Pancreas (tissue), 10 donors: Measurements from ENCODE around the gene CDHR2. TPM values are rescaled to one million over a fixed set of nuclear protein-coding genes. Genes with fewer than 3 reads are reported as not detected.

Experiments used
- ATAC-seq, 4 donors: fragments of 200-7000 bp; cut with Tn5 transposase; one replicate each; pipeline versions ENCODE4 v1.8.0 to v1.9.1; 2020; ENCODE audit warnings: mild to moderate bottlenecking in 4 of 4, moderate library complexity in 4 of 4
- DNase-seq, 6 donors: peaks; one replicate each; pipeline ENCODE4 v3.0.0-alpha.2; 2020
- FAIRE-seq: peaks from 2 replicates; lab custom pipeline; 2012; peaks lifted over from hg19 to GRCh38; lab: Jason Lieb, UNC
- H3K27ac ChIP-seq, 4 donors: fragments of 200-600 bp; sonication (generic); 1 replicate in 3 of 4; 2 replicates in 1 of 4; pipeline versions ENCODE4 v1.5.0 to v1.8.0; 2020
- H3K27me3 ChIP-seq, 4 donors: fragments of 200-600 bp; one replicate each; pipeline ENCODE4 v1.8.0; 2021
- H3K36me3 ChIP-seq, 3 donors: fragments of 200-600 bp; sonication (generic) in 1 of 3; one replicate each; pipeline versions ENCODE4 v1.5.0 to v1.8.0; 2020 to 2021
- H3K4me1 ChIP-seq, 3 donors: fragments of 200-600 bp; one replicate each; pipeline ENCODE4 v1.8.0; 2021
- H3K4me3 ChIP-seq, 4 donors: fragments of 200-600 bp; sonication (generic) in 2 of 4; one replicate each; pipeline versions ENCODE4 v1.5.0 to v1.8.0; 2020 to 2021
- H3K9me3 ChIP-seq, 4 donors: fragments of 200-600 bp; one replicate each; pipeline ENCODE4 v1.8.0; 2021
- WGBS, 2 donors: extraction: QIAGEN DNeasy Blood & Tissue Kit; methylation state at CpG; one replicate each; pipeline ENCODE4 v1.1.7; 2013; 5-methylcytosine and 5-hydroxymethylcytosine counted together
- intact Hi-C, 3 donors: fragments of 100-400 bp; cut with DNase I; formaldehyde crosslinking; loops; one replicate each; pipeline versions ENCODE4 v1.11.1 to v1.14.2; 2022
- polyA plus RNA-seq, 2 donors: library from polyadenylated mRNA; stranded (reverse); fragments of 200-250 nt; gene quantifications; one replicate each; pipeline ENCODE4 v1.2.3, GENCODE V29; 2013
- total RNA-seq, 6 donors: library from RNA; stranded (reverse); fragmentation: NEBNext Ultra II Directional in 4 of 6; extraction: Animal tissue kit (Norgen Biotek cat#: 25700) in 4 of 6; gene quantifications; one replicate each; pipeline versions ENCODE4 v1.2.1 to v1.2.4, GENCODE V29; 2021 to 2023
- TF ChIP-seq, protein P1 (sequence below), 4 donors: fragments of 200-600 bp; sonication (generic) in 3 of 4; IDR thresholded peaks; one replicate each; pipeline versions ENCODE4 v1.5.0 to v1.8.0; 2021; ENCODE audit warnings: antibody characterized with exemption in 4 of 4
- donor health status: healthy with polysubstance abuse.
- donor health status: DM: no; HTN: no; CAD: no; lungs with moderate emphysema.
- donor health status: DM: no; HTN: no; CAD: no.
- donor health status: control.
- donor health status: control.
- donor health status: Bipolar disorder and iron deficiency.
- donor health status: DM: yes; HTN: yes; CAD: no.
- donor health status: DM: no; HTN: no; CAD: no.
- donor health status: DM: no; HTN: no; CAD: no.
- donor health status: DM: yes; HTN: yes; CAD: no.

The CDHR2 gene
- total and polyA plus RNA-seq, 8 donors, result 0.19 to 1.1 (median 0.26) TPM; not detected in 1

DNA sequence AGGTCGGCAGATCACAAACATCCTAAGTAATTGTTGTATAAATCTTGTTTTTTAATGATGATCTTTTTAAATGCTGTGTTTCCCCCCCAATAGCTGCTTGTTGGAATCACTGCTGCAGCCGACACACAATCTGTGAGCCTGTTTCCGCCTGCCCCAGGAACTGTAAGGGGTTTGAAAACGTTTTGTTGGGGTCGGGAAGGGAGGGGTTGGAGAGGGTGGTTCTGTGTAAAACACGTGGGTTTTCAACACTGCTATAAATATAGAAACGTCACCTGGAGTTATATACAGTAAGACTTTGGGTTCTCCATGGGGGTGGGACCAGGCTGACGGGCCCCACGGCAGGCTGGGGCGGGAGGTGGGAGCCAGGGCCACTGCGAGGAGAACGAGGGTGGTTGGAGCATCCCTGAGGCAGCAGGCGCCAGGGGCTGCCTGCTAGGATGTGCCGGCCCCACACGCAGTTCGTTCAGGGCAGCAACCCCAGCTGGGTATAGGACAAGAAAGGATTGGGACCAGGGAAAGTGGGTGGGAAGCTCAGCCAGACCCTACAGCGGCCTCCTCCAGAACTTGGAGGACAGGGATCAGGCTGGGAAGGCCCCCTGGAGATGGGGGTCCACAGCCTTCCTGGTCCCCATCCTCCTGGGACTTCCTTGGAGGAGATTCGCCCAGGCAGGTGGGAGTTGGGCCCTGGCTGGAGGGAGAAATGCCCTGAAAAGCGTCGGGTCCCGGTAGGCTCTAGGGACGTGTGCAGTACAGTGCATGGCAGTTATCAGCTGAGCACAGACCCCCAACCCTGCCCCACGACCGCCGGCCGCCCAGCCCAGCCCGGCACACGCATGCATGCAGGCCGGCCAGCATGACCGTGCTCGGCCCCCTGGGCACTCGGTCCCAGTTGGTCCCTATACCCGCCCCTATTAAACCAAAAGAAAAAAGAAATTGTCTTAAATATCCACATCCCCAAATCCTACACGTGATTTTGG lies 21.6 kb upstream of the CDHR2 start:
- H3K36me3 ChIP-seq, result peaks cover 11 to 38% (median 16%) of the 10 kb centered on the region in 3 donors
- DNase-seq (peak in 1 of 6 donors; percentile 55), FAIRE-seq (no peak), ATAC-seq (no peak)
- H3K9me3 ChIP-seq, result no peaks in the 10 kb centered on the region
- no peak overlapping the region for H3K27ac ChIP-seq
- TF ChIP-seq, protein P1, sequence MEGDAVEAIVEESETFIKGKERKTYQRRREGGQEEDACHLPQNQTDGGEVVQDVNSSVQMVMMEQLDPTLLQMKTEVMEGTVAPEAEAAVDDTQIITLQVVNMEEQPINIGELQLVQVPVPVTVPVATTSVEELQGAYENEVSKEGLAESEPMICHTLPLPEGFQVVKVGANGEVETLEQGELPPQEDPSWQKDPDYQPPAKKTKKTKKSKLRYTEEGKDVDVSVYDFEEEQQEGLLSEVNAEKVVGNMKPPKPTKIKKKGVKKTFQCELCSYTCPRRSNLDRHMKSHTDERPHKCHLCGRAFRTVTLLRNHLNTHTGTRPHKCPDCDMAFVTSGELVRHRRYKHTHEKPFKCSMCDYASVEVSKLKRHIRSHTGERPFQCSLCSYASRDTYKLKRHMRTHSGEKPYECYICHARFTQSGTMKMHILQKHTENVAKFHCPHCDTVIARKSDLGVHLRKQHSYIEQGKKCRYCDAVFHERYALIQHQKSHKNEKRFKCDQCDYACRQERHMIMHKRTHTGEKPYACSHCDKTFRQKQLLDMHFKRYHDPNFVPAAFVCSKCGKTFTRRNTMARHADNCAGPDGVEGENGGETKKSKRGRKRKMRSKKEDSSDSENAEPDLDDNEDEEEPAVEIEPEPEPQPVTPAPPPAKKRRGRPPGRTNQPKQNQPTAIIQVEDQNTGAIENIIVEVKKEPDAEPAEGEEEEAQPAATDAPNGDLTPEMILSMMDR (IDR thresholded peaks at IDR 0.05), result no peak
- H3K27me3 ChIP-seq, result no peaks in the 10 kb centered on the region
- whole genome bisulfite sequencing, 2 donors, result 90 to 91% methylated on average over 34 of the region's 34 CpGs
- intact Hi-C loops, result no loop called here
- H3K4me1 ChIP-seq, result no peaks in the 10 kb centered on the region
- no peak overlapping the region for H3K4me3 ChIP-seq

DNA sequence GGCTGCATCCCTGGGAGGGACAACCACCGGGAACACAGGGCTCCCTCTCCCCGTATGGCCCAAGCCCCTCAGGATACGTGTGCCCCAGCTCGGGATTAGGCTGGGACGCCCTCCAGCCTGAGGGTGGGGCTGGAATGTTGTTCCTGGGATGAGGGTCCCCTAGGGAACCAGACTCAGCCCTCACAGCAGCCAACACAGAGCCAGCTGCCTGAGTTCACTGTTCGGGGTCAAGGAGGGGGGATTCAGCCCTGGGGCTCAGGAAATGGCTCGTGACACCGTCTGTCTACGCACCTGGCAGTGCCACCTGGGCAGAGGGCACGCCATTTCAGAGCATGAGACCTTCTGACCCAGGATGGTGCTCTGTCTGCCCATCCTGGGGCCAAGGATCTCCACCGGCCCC lies 20.8 kb upstream of the CDHR2 start:
- WGBS, 2 donors, result 91 to 92% methylated on average over 11 of the region's 11 CpGs
- no peak overlapping the region for H3K27ac ChIP-seq
- H3K4me1 ChIP-seq, result peaks cover 1 to 4% (median 3%) of the 10 kb centered on the region in 3 donors
- intact Hi-C loops, result no loop called here
- no peaks in the 10 kb centered on the region for H3K27me3 ChIP-seq
- DNase-seq (peak in 1 of 6 donors; percentile 49), ATAC-seq (no peak), FAIRE-seq (no peak)
- peaks cover 11 to 38% (median 16%) of the 10 kb centered on the region in 3 donors for H3K36me3 ChIP-seq
- TF ChIP-seq, protein P1 (IDR thresholded peaks at IDR 0.05), result no peak
- H3K9me3 ChIP-seq, result no peaks in the 10 kb centered on the region
- H3K4me3 ChIP-seq, result no peak overlapping the region

DNA sequence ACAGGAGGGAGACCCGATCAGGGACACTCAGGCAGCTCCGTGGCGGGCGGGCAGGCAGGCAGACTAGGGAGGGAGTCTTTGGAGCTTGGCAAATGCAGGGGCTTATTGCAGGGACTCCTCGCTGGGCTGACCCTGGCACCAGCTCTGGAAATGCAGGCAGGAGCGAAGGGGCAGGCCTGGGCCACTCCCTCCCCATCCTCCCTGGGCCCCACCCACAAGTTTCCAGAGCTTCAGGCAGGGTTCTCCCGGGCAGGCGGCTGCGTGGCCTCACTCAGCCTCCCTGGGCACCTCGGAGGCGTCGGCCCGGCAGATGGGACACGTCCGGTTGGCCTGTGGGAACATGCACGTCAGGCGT lies 20.4 kb upstream of the CDHR2 start:
- peaks cover 11 to 38% (median 16%) of the 10 kb centered on the region in 3 donors for H3K36me3 ChIP-seq
- 92 to 95% methylated on average over 17 of the region's 17 CpGs for WGBS, 2 donors
- no peaks in the 10 kb centered on the region for H3K9me3 ChIP-seq
- peak in 1 of 6 donors; percentile 68 for DNase-seq
- no peak for ATAC-seq
- TF ChIP-seq, protein P1 (IDR thresholded peaks at IDR 0.05), result no peak
- no peak overlapping the region for H3K27ac ChIP-seq
- H3K4me3 ChIP-seq, result no peak overlapping the region
- intact Hi-C loops, result no loop called here
- H3K4me1 ChIP-seq, result peaks cover 6 to 9% (median 7%) of the 10 kb centered on the region in 3 donors
- no peak for FAIRE-seq
- H3K27me3 ChIP-seq, result no peaks in the 10 kb centered on the region

DNA sequence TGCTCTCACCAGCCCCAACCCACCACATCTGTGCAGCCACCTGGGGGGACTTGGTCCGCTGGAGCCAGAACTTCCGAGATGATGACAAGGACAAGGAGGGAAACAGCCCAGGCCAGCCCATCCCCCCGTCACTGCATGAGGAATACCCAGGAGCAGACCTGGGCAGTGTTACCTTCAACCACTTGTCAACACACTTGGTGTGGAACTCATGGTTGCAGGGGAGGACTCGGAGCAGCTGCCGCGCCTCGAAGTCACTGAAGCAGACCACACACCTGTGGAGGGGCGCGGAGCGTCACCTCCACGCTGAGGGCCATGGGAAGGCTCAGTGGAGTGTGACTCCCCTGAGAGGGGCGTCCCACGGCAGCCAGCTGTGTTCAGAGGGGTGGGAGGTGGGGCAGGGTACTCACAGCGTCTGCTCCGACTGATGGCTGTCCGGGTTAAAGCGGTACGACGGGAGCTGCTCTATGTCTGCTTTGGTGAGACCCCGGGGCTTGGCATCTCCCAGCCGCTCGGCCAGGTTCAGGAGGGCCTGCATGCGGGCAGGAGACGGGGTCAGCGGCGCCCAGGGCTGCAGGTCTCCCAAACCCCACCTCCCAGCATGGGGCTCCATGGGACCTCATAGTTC lies 19.9 kb upstream of the CDHR2 start:
- WGBS, 2 donors, result 94 to 96% methylated on average over 26 of the region's 26 CpGs
- Histone ChIP-seq H3K27ac (no peak overlapping the region), H3K4me1 (peaks cover 8 to 11% (median 11%) of the 10 kb centered on the region in 3 donors), H3K4me3 (no peak overlapping the region), H3K36me3 (peaks cover 11 to 38% (median 16%) of the 10 kb centered on the region in 3 donors), H3K27me3 (no peaks in the 10 kb centered on the region), H3K9me3 (no peaks in the 10 kb centered on the region)
- intact Hi-C loops, result no loop called here
- FAIRE-seq, result no peak
- TF ChIP-seq, protein P1 (IDR thresholded peaks at IDR 0.05), result no peak
- ATAC-seq, result no peak
- peak in 1 of 6 donors; percentile 75 for DNase-seq
